Ramos (cell line): ENCODE data around the gene DGKE.

Experiments
- in situ Hi-C: fragments of 300-500 bp; cut with MboI; formaldehyde crosslinking; loops from one replicate; pipeline ENCODE4 v1.14.3; 2022; ENCODE audit warnings: low sequenced_read_pairs; ENCODE audit not compliant: unreplicated experiment

DGKE gene

GRCh38 chr17:56909742-56910508, 76.0 kb downstream of the DGKE start:
- in situ Hi-C loops: no loop called here

GRCh38 chr17:56910509-56911235, 76.7 kb downstream of the DGKE start:
- in situ Hi-C loops: no loop called here

- in situ Hi-C loops: no loop called here
These were observed 78.4 kb downstream of the DGKE start for GRCh38 chr17:56912105-56912999.

GRCh38 chr17:56913000-56913311, 79.0 kb downstream of the DGKE start:
- in situ Hi-C loops: no loop called here

GRCh38 chr17:56913353-56913866, 79.5 kb downstream of the DGKE start:
- in situ Hi-C loops: no loop called here

- in situ Hi-C loops: no loop called here
These were observed 80.1 kb downstream of the DGKE start, which contains the start of gene TRIM25 for GRCh38 chr17:56913867-56914580. TSS of gene TRIM25 (minus strand) at chr17:56914049. CDS start at chr17:56913988, 61 bp downstream.

- in situ Hi-C loops: no loop called here
These were observed 80.8 kb downstream of the DGKE start for GRCh38 chr17:56914581-56915273.

GRCh38 chr17:56917559-56918296, 83.8 kb downstream of the DGKE start:
- in situ Hi-C loops: no loop called here

GRCh38 chr17:56918916-56919315, 85.0 kb downstream of the DGKE start:
- in situ Hi-C loops: no loop called here
